Stimulated activated CD4-positive, alpha-beta T cell treated with anti-CD3 and anti-CD28 coated beads, Interleukin-15, amount 100 ng/mL, for 24 hours (primary cell): Measurements from ENCODE around the gene HEATR5B.
"Not testable (repeated sequence)": the region's sequence is repeated elsewhere in the genome, so short reads cannot be mapped to it uniquely, and the experiment has no call there.

Source experiments
- DNase-seq: peaks from one replicate; pipeline ENCODE4 v3.0.0-alpha.2; 2020

HEATR5B gene

DNA sequence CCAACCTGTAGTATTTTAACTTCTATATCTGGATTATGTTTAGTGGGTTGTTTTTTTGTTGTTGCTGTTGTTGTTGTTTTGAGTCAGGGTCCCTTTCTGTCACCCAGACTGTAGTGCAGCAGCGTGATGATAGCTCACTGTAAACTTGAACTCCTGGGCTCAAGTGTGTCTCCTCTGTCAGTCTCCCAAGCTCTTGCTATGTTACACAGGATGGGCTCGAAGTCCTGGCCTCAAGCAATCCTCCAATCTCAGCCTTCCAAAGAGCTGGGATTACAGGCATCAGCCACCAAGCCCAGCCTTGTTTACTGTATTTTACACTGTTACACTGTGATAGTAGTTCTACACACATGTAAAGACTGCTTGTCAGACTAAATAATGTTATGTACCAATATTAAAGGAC is 108.1 kb downstream of the HEATR5B start:
- no peak for DNase-seq

DNA sequence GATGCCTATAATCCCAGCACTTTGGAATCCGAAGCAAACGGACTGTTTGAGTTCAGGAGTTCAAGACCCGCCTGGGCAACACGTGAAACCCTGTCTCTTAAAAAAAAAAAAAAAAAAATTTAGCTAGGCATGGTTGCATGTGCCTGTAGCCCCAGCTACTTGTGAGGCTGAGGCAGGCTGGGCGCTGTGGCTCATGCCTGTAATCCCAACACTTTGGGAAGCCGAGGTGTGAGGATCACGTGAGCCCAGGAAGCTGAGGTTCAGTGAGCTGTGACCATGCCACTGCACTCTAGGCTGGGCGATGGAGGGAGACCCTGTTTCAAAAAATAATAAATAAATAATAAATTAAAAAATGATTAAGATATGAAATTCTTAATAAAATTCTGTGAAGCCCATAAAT is 108.9 kb downstream of the HEATR5B start:
- DNase-seq = no peak

- DNase-seq = no peak
Observed at GRCh38 chr2:36973320-36973719, 110.9 kb downstream of the HEATR5B start.

- no peak for DNase-seq
Observed at GRCh38 chr2:36971990-36972389, 112.2 kb downstream of the HEATR5B start.

GRCh38 chr2:36967236-36967876 is 116.8 kb downstream of the HEATR5B start:
- no peak for DNase-seq

- DNase-seq = peak; percentile 98
Observed at GRCh38 chr2:36966370-36967235, 117.6 kb downstream of the HEATR5B start, which contains the start of gene STRN. TSS of gene STRN (minus strand) at chr2:36966536. CDS start at chr2:36966463, 73 bp downstream.

DNA sequence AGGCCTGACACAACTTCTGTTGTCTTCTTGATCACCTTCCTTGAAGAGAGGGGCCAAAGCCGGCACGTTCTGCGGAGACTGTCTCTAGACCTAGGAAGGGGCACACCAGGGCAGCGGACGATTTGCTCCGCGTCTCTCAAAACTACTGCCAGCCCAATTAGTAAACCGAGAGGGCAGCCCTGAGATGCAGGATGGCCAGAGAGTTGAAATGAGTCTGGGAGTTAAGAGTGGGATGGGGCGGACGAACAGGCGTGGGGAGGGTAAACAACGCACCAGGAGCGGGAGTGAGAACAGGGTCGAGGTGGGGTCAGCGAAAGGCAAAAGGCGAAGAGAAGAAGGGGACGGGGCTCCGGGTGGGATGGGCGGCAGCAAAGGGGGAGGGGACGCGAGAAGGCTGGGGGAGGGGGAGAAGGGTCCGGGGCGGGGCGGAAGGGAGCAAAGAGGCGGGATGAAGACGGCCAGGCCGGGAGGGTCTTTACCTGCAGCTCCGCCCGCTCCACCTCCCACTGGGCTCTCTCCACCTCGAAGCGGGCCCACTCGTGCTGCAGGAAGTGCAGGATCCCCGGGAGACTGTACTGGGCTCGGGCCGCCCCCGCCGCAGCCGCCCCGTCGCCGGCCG is 118.3 kb downstream of the HEATR5B start:
- DNase-seq = peak; percentile 65

DNA sequence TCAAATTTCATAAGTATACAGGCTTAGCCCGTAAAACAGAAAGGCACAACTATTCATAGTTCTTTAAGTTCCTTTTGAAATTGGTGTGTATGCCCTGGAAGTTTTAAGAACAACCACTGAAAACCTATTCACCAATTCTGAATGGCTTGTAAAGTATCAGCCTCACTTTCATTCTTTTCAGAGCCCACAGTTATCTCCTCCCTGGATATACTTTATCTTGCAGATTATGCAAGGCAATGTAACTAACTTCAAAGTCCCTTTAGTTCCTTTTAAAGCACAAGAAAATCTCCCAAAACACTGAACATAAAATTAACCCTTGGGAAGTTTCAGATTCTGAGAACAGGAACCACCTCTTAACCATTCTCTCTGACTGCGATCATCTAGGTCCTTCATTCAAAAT is 119.0 kb downstream of the HEATR5B start:
- DNase-seq = no peak

- no peak for DNase-seq
Observed at GRCh38 chr2:36964496-36965058, 119.6 kb downstream of the HEATR5B start.

DNA sequence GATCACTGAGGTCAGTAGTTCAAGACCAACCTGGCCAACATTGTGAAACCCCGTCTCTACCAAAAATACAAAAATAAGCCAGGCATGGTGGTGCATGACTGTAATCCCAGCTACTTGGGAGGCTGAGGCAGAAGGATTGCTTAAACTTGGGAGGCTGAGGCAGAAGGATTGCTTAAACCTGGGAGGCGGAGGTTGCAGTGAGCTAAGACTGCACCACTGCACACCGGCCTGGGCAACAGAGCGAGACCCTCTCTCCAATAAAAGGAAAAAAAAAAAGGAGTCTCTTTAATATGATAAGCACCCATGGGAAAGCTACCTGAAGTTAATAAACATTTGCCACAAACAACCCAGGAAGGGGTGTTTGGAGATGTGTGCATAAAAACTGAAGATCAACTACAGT is 120.4 kb downstream of the HEATR5B start:
- DNase-seq = no peak

DNA sequence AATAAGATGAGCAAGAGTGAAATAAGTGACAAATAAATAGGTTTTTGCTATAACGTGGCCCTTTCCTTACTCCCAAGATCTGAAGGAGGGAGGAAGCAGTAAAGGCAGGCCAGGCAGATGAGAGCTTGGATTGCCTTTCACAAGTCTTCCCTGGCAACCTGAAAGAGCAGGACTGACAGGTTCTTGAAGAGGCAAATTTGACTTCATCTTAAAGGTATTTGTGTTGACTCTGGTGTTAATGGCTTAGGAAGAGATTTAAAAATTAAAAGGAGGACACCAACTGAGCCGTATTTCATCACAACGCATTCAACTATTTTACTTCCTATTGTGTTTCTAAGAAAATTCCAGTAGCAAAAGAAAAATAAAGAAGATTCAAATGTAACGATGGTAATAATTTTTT is 121.1 kb downstream of the HEATR5B start:
- DNase-seq = no peak

DNA sequence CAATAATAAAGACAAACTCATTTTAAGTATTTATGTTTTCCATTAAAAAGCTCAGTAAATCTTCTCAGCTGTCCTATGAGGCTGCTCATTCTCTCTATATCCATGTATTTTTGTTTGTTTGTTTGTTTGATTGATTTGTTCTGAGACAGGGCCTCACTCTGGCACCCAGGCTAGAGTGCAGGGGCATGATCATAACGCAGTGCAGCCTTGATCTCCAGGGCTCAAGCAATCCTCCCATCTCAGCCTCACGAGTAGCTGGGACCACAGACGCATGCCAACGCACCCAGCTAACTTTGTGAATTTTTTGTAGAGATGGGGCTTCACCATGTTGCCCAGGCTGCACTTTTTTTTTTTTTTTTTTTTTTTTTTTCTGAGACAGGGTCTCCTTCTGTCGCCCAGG is 123.4 kb downstream of the HEATR5B start:
- no peak for DNase-seq

- DNase-seq = no peak
Observed at GRCh38 chr2:36960005-36960675, 124.0 kb downstream of the HEATR5B start.

GRCh38 chr2:36954977-36955607 is 129.1 kb downstream of the HEATR5B start:
- DNase-seq = no peak

DNA sequence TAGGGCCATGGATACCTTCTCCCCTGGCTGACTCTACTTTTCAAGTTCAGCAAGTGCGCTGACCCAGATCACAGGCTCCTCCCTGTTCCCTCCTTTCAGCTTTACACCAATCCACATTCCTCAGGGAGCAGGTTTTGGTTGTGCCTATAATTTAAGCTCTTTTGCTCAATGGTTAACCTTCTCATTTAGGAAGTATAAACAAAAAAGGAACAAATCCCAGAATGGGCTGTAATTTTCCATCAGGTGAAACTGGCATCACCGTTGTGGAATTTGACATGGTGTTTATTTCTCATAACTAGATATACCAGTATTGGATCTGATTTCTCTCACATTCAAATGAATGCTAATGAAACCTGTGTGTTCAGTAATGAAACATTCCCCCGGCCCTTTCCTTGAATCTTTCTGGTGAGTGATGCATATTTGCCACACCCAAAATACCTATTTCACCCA is 131.4 kb downstream of the HEATR5B start:
- DNase-seq = no peak

- no peak for DNase-seq
Observed at GRCh38 chr2:36951574-36951973, 132.6 kb downstream of the HEATR5B start.

DNA sequence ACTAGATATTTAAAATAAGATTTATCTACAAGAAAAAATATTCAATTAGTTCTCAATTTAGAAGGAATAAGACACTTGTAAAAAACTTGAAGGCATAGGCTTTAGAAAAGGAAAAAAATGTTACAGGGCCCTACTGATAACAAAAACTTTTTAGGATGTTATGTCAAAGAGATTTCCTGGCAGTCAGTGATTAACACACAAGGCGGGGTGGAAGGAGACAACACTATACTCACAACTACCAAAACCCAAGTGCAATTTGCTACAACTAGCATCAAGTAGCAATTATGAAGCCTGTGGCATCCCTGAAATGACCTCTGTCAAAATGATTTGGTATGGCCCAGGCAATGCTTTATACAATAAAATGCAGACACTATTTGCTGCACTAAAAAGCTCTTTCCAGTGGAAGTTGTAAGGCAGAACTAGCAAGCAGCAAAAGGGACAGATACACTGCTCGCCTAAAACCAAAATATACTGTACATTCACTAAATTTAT is 133.1 kb downstream of the HEATR5B start:
- DNase-seq = no peak

- no peak for DNase-seq
Observed at GRCh38 chr2:36949845-36950244, 134.3 kb downstream of the HEATR5B start.

GRCh38 chr2:36945240-36945639 is 138.9 kb downstream of the HEATR5B start:
- not testable (repeated sequence) for DNase-seq

DNA sequence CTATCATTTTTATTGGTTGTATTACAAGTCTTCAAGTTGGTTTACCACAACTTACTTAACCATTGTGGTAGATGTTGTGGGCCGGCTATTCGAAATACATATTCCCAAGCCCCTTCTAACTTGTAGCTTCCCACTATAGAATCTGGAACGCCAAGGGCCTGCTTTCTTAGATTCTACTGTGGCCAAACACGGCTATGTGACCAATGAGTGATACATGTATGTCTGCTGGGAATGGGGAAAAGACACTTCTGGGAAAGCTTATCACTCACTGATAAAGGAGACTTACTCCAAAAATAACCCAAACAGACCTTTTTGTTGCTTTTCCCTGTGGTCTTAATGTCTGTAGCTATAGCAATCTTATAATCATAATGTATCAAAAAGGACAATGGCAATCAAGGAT is 142.3 kb downstream of the HEATR5B start:
- no peak for DNase-seq

- not testable (repeated sequence) for DNase-seq
Observed at GRCh38 chr2:36936526-36936925, 147.6 kb downstream of the HEATR5B start.

DNA sequence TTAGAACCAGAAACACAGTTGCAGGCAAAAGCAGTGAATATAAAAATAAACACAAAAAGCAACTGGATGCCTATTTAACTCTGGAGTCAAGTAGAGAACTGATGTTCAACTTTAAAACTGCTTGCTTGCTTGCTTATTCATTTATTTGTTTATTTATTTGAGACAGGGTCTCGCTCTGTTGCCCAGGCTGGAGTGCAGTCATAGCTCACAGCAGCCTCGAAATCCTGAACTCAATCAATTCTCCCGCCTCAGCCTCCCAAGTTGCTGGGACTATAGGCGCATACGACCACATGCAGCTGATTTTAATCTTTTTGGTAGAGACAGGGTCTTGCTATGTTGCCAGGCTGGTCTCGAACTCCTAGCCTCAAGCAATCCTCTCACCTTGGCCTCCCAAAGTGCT is 152.5 kb downstream of the HEATR5B start:
- not testable (repeated sequence) for DNase-seq
